Activated CD4-positive, alpha-beta memory T cell treated with anti-CD3 and anti-CD28 coated beads for 36 hours (primary cell): ENCODE data around the gene TRNP1. TPM values are rescaled to one million over a fixed set of nuclear protein-coding genes. Genes with fewer than 3 reads are reported as not detected.

ENCODE experiments used
- CTCF ChIA-PET: fragments of 350-600 bp; sonication (Branson Sonifier 250); formaldehyde crosslinking; loops from one replicate; lab custom pipeline; 2021; ENCODE audit warnings: antibody characterized with exemption, inconsistent platforms; lab: Charles Lee
- POLR2A ChIA-PET: fragments of 350-600 bp; sonication (Branson Sonifier 250); formaldehyde crosslinking; loops from one replicate; lab custom pipeline; 2021; ENCODE audit warnings: antibody characterized with exemption; lab: Charles Lee
- DNase-seq: peaks from one replicate; pipeline ENCODE4 v3.0.0-alpha.2; 2020
- H3K27ac Mint-ChIP-seq: one replicate; pipeline ENCODE4 v1.8.0; 2021; ENCODE audit warnings: mixed read lengths
- H3K27me3 Mint-ChIP-seq: one replicate; pipeline ENCODE4 v1.8.0; 2021; ENCODE audit warnings: mixed read lengths
- H3K36me3 Mint-ChIP-seq: one replicate; pipeline ENCODE4 v1.8.0; 2021; ENCODE audit warnings: mixed read lengths
- H3K4me1 Mint-ChIP-seq: one replicate; pipeline ENCODE4 v1.8.0; 2021; ENCODE audit warnings: low read depth, mixed read lengths
- H3K4me3 Mint-ChIP-seq: one replicate; pipeline ENCODE4 v1.8.0; 2021; ENCODE audit warnings: mild to moderate bottlenecking, mixed read lengths
- H3K9me3 Mint-ChIP-seq: one replicate; pipeline ENCODE4 v1.8.0; 2021; ENCODE audit warnings: mixed read lengths
- intact Hi-C: fragments of 100-400 bp; cut with micrococcal nuclease; formaldehyde crosslinking; loops from one replicate; pipeline ENCODE4 v1.15.1; 2023
- total RNA-seq, 2 experiments: library from RNA; stranded (reverse); gene quantifications; one replicate each; pipeline ENCODE4 v1.2.3, GENCODE V29; 2021

The TRNP1 gene
- total RNA-seq, 2 experiments from 2014 or later = 0.19 to 0.53 TPM

- Mint-ChIP-seq H3K9me3 (peaks cover 3% of the 10 kb centered on the region), H3K4me1 (peaks cover 4% of the 10 kb centered on the region), H3K4me3 (no peak overlapping the region), H3K27ac (no peak overlapping the region), H3K27me3 (peaks cover 11% of the 10 kb centered on the region), H3K36me3 (peaks cover 3% of the 10 kb centered on the region)
- intact Hi-C loops = no loop called here
- CTCF ChIA-PET = interaction anchor here (0.6 kb wide), 1 partner anchor 468 kb away, joined by 3 read pairs; no protein-coding TSS in a partner anchor
- POLR2A ChIA-PET = no interaction called here
- no peak for DNase-seq
These were observed 36.2 kb upstream of the TRNP1 start for GRCh38 chr1:26957306-26957705.

- no peak overlapping the region for H3K27ac Mint-ChIP-seq
- ChIA-PET CTCF (no interaction called here), POLR2A (no interaction called here)
- H3K4me1 Mint-ChIP-seq = peaks cover 4% of the 10 kb centered on the region
- peaks cover 3% of the 10 kb centered on the region for H3K9me3 Mint-ChIP-seq
- peaks cover 13% of the 10 kb centered on the region for H3K27me3 Mint-ChIP-seq
- H3K36me3 Mint-ChIP-seq = peaks cover 1% of the 10 kb centered on the region
- intact Hi-C loops = no loop called here
- DNase-seq = no peak
- no peak overlapping the region for H3K4me3 Mint-ChIP-seq
These were observed 34.2 kb upstream of the TRNP1 start for GRCh38 chr1:26959270-26959669.

GRCh38 chr1:26959722-26960624 is 33.5 kb upstream of the TRNP1 start, which contains the start of gene KDF1:
TSS of gene KDF1 (minus strand) at chr1:26960468. CDS start at chr1:26952380, 8,088 bp downstream.
- H3K4me1 Mint-ChIP-seq = peaks cover 4% of the 10 kb centered on the region
- intact Hi-C loops = no loop called here
- H3K27ac Mint-ChIP-seq = no peak within 1 kb of the TSS
- peaks cover 3% of the 10 kb centered on the region for H3K9me3 Mint-ChIP-seq
- peaks cover 15% of the 10 kb centered on the region for H3K27me3 Mint-ChIP-seq
- CTCF ChIA-PET = interaction anchor here (0.8 to 1.0 kb wide), 2 partner anchors 17 to 26 kb away, joined by 3 to 4 read pairs; no protein-coding TSS in a partner anchor
- peak within 1 kb of the TSS; percentile 68 for H3K4me3 Mint-ChIP-seq
- peak; percentile 49 for DNase-seq
- peaks cover 1% of the 10 kb centered on the region for H3K36me3 Mint-ChIP-seq
- POLR2A ChIA-PET = interaction anchor here (1.0 kb wide), 1 partner anchor 38 kb away, joined by 3 read pairs; no protein-coding TSS in a partner anchor

- peaks cover 1% of the 10 kb centered on the region for H3K36me3 Mint-ChIP-seq
- H3K4me1 Mint-ChIP-seq = peaks cover 4% of the 10 kb centered on the region
- CTCF ChIA-PET = interaction anchor here (0.8 to 1.0 kb wide), 2 partner anchors 18 to 25 kb away, joined by 3 to 4 read pairs; no protein-coding TSS in a partner anchor
- peaks cover 3% of the 10 kb centered on the region for H3K9me3 Mint-ChIP-seq
- no peak for DNase-seq
- intact Hi-C loops = no loop called here
- H3K27ac Mint-ChIP-seq = no peak overlapping the region
- POLR2A ChIA-PET = interaction anchor here (1.0 kb wide), 1 partner anchor 38 kb away, joined by 3 read pairs; no protein-coding TSS in a partner anchor
- H3K4me3 Mint-ChIP-seq = peak overlapping the region; percentile 68
- peaks cover 15% of the 10 kb centered on the region for H3K27me3 Mint-ChIP-seq
These were observed 32.9 kb upstream of the TRNP1 start for GRCh38 chr1:26960625-26960966.

- H3K27ac Mint-ChIP-seq = no peak overlapping the region
- no peak overlapping the region for H3K4me3 Mint-ChIP-seq
- no peak for DNase-seq
- intact Hi-C loops = no loop called here
- H3K27me3 Mint-ChIP-seq = peaks cover 23% of the 10 kb centered on the region
- peaks cover 4% of the 10 kb centered on the region for H3K4me1 Mint-ChIP-seq
- no peaks in the 10 kb centered on the region for H3K9me3 Mint-ChIP-seq
- H3K36me3 Mint-ChIP-seq = no peaks in the 10 kb centered on the region
- POLR2A ChIA-PET = no interaction called here
- CTCF ChIA-PET = no interaction called here
These were observed 31.7 kb upstream of the TRNP1 start for GRCh38 chr1:26961826-26962225.

- intact Hi-C loops = no loop called here
- POLR2A ChIA-PET = no interaction called here
- Mint-ChIP-seq H3K4me3 (no peak overlapping the region), H3K4me1 (peaks cover 4% of the 10 kb centered on the region), H3K27ac (no peak overlapping the region), H3K36me3 (no peaks in the 10 kb centered on the region), H3K9me3 (no peaks in the 10 kb centered on the region), H3K27me3 (peaks cover 18% of the 10 kb centered on the region)
- CTCF ChIA-PET = no interaction called here
- no peak for DNase-seq
These were observed 28.3 kb upstream of the TRNP1 start for GRCh38 chr1:26965213-26965612.

GRCh38 chr1:26965628-26966027 is 27.9 kb upstream of the TRNP1 start:
- ChIA-PET POLR2A (no interaction called here), CTCF (no interaction called here)
- Mint-ChIP-seq H3K4me1 (peaks cover 1% of the 10 kb centered on the region), H3K4me3 (no peak overlapping the region), H3K27ac (no peak overlapping the region), H3K9me3 (no peaks in the 10 kb centered on the region), H3K36me3 (no peaks in the 10 kb centered on the region), H3K27me3 (peaks cover 18% of the 10 kb centered on the region)
- DNase-seq = no peak
- intact Hi-C loops = no loop called here

- POLR2A ChIA-PET = no interaction called here
These were observed 22.7 kb upstream of the TRNP1 start for GRCh38 chr1:26970810-26971209.

GRCh38 chr1:26971590-26971989 is 21.9 kb upstream of the TRNP1 start:
- H3K9me3 Mint-ChIP-seq = no peaks in the 10 kb centered on the region
- intact Hi-C loops = no loop called here
- POLR2A ChIA-PET = no interaction called here
- no peak overlapping the region for H3K27ac Mint-ChIP-seq
- H3K4me3 Mint-ChIP-seq = no peak overlapping the region
- H3K27me3 Mint-ChIP-seq = peaks cover 8% of the 10 kb centered on the region
- DNase-seq = no peak
- CTCF ChIA-PET = no interaction called here
- H3K36me3 Mint-ChIP-seq = no peaks in the 10 kb centered on the region
- no peaks in the 10 kb centered on the region for H3K4me1 Mint-ChIP-seq

More at GRCh38 chr1:26970810-26971209, 22.7 kb upstream of the TRNP1 start:
- no peaks in the 10 kb centered on the region for H3K9me3 Mint-ChIP-seq
- no peaks in the 10 kb centered on the region for H3K4me1 Mint-ChIP-seq
- H3K4me3 Mint-ChIP-seq = no peak overlapping the region
- CTCF ChIA-PET = no interaction called here
- intact Hi-C loops = no loop called here
- peaks cover 10% of the 10 kb centered on the region for H3K27me3 Mint-ChIP-seq
- DNase-seq = no peak
- H3K36me3 Mint-ChIP-seq = no peaks in the 10 kb centered on the region
- H3K27ac Mint-ChIP-seq = no peak overlapping the region

GRCh38 chr1:26972390-26972789 is 21.1 kb upstream of the TRNP1 start:
- Mint-ChIP-seq H3K27me3 (peaks cover 5% of the 10 kb centered on the region), H3K36me3 (no peaks in the 10 kb centered on the region), H3K9me3 (no peaks in the 10 kb centered on the region), H3K4me3 (no peak overlapping the region), H3K4me1 (no peaks in the 10 kb centered on the region), H3K27ac (no peak overlapping the region)
- CTCF ChIA-PET = no interaction called here
- no peak for DNase-seq
- intact Hi-C loops = no loop called here
- POLR2A ChIA-PET = no interaction called here

- POLR2A ChIA-PET = no interaction called here
- no peaks in the 10 kb centered on the region for H3K36me3 Mint-ChIP-seq
- H3K27me3 Mint-ChIP-seq = peaks cover 3% of the 10 kb centered on the region
- no peaks in the 10 kb centered on the region for H3K4me1 Mint-ChIP-seq
- intact Hi-C loops = no loop called here
- no peak overlapping the region for H3K4me3 Mint-ChIP-seq
- CTCF ChIA-PET = interaction anchor here (0.7 kb wide), 1 partner anchor 73 kb away, joined by 3 read pairs; no protein-coding TSS in a partner anchor
- no peak for DNase-seq
- H3K9me3 Mint-ChIP-seq = no peaks in the 10 kb centered on the region
- H3K27ac Mint-ChIP-seq = no peak overlapping the region
These were observed 20.7 kb upstream of the TRNP1 start for GRCh38 chr1:26972821-26973220.

GRCh38 chr1:26976621-26977510 is 16.6 kb upstream of the TRNP1 start:
- Mint-ChIP-seq H3K27me3 (peaks cover 7% of the 10 kb centered on the region), H3K36me3 (no peaks in the 10 kb centered on the region), H3K9me3 (no peaks in the 10 kb centered on the region), H3K4me3 (no peak overlapping the region), H3K27ac (no peak overlapping the region), H3K4me1 (no peaks in the 10 kb centered on the region)
- no peak for DNase-seq
- CTCF ChIA-PET = no interaction called here
- POLR2A ChIA-PET = no interaction called here
- intact Hi-C loops = no loop called here
